ENCODE results near the gene DCDC2. TPM values are rescaled to one million over a fixed set of nuclear protein-coding genes. Genes with fewer than 3 reads are reported as not detected.
"Not testable (repeated sequence)": the region's sequence is repeated elsewhere in the genome, so short reads cannot be mapped to it uniquely, and the experiment has no call there.

Gene DCDC2
- total RNA-seq, 1 experiment from 2014 or later: 1.9 TPM

DNA sequence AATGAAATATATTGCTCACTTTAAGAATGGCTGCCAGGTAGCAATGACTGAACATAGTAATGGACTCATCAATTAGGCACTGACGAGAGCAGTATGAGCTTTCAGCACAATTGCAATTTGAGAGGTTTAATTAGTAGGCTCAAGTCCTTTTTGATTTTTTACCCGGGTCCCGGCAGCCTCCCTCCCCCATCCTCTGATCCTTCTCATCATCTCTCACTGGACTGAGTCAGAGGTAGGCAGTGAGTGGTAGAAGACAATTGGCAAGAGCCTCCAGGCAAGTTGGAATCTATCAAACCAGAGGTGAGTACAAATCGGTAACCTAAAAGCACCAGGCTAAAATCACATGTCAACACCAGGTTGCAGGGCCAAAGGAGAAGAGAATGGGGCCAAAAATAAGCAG lies 107.9 kb downstream of the DCDC2 start:
- in situ Hi-C loops (cut with HindIII; ENCODE audit: low pct_unique_long_range_greater_than_20kb, low sequenced_read_pairs): no loop called here
- no peak for DNase-seq (ENCODE audit: low read depth, low spot score)

DNA sequence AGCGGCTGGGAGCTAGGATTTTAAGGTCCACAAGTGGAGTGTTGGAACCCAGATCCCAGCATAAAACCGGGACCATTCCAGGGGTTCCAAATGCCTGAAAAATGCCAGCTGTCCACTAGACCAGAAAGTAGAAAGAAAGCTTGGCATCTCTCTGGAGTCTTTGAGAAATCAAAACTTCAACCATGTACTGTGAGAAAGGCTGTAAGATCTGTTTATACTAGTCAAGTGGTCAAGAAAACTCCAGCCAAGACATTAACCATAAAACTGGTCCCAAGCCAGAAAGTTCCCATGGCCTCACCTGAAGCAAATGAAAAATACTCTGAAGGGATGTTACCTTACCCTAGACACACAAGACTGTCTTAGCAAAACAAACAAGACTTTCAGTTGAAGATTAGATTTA lies 112.6 kb downstream of the DCDC2 start:
- no peak for DNase-seq (ENCODE audit: low read depth, low spot score)
- in situ Hi-C loops (cut with HindIII; ENCODE audit: low pct_unique_long_range_greater_than_20kb, low sequenced_read_pairs): no loop called here

DNA sequence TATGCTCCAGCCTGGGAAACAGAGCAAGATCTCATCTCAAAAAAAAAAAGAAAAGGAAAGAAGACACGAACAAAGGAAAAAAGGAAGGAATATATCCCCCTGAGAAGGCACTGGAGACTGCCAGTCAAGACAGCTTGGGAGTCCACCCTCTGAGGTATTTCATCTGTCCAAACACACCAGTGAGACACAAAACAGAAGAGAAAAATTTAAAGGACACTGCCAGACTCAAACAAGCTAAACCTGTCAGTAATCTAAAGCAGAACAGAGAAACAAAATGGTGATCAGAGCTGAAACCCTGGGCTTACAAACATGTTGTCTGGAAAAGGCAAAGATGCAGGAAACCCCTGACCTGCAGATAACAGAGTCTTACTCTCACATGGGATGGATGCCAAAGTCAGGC lies 114.9 kb downstream of the DCDC2 start:
- in situ Hi-C loops (cut with HindIII; ENCODE audit: low pct_unique_long_range_greater_than_20kb, low sequenced_read_pairs): no loop called here
- no peak for DNase-seq (ENCODE audit: low read depth, low spot score)

DNA sequence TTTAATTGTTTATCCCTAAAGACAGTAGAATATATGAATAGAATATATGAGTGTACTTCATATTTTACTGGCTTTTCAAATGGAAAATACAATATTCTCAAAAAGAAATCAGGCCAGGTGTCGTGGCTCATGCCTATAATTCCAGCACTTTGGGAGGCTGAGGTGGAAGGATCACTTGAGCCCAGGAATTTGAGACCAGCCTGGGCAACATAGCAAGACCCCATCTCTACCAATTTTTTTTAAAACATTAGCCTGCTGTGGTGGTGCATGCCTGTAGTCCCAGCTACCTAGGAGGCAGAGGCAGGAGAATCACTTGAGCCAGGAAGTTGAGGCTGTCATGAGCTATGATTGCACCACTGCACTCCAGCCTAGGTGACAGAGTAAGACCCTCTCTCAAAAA lies 116.1 kb downstream of the DCDC2 start:
- DNase-seq (ENCODE audit: low read depth, low spot score); in situ Hi-C loops (cut with HindIII; ENCODE audit: low pct_unique_long_range_greater_than_20kb, low sequenced_read_pairs): not testable (repeated sequence)

DNA sequence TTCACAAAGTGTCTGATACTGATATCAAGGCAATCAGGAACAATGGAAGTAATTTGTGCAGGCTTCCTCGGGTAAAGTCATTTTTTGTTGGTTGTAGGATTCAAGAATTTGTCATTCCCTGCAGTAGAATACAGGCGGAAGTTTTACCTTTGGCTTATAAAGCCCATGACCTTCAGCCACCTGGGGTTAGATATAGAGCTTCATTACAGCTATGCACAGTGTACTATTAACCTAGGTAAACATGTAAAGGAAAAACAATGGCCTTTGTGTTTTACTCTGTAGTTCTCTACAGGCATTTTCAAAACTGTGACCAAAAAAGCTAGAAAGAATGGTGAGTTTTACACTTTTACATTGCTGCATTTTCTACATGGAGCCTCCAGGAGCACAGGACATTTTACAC lies 116.9 kb downstream of the DCDC2 start:
- in situ Hi-C loops (cut with HindIII; ENCODE audit: low pct_unique_long_range_greater_than_20kb, low sequenced_read_pairs): no loop called here
- no peak for DNase-seq (ENCODE audit: low read depth, low spot score)

DNA sequence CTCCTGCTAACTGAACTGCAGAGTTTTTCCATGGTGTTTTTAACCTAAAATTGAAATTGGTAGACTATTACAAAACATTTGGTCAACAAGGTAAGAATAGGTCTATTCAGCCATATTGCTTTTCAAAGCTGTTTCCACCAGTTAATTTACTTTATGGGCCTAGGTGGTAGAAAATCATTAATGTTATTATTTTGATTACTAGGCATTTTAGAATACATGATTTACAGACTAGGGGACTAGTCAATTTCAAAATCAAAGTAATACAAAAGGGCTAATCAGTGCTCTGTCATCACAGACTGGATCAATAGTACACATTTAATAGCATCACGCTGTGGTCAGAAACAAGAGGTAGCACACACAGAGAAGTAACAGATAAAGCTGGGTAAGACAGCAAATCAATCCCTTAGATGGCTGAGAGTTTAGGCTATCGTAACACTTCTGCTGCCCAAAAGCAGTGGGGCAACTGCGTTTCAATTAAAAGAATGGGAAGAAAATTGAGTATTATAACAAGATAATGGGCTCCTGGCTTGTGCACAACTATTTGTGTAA lies 117.4 kb downstream of the DCDC2 start:
- in situ Hi-C loops (cut with HindIII; ENCODE audit: low pct_unique_long_range_greater_than_20kb, low sequenced_read_pairs): no loop called here
- DNase-seq (ENCODE audit: low read depth, low spot score): no peak

DNA sequence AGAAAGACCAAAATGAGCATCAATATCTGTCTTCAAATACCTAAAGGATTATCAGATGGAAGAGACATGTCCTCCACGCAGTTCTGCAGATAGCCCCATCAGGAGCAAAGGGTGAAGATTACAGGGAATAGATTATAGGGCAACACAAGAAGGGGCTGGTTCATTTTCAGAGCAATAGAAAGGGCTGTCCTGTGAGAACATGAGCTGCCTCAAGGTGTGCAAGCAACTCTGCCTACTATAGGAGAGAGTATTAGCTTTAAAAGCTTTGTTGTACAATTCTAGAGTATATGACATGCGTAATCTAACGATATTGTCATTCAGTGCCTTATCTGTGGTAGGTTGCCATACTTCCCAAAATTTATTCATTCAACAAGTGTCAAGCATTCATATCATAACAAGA lies 119.2 kb downstream of the DCDC2 start:
- in situ Hi-C loops (cut with HindIII; ENCODE audit: low pct_unique_long_range_greater_than_20kb, low sequenced_read_pairs): no loop called here
- DNase-seq (ENCODE audit: low read depth, low spot score): no peak

DNA sequence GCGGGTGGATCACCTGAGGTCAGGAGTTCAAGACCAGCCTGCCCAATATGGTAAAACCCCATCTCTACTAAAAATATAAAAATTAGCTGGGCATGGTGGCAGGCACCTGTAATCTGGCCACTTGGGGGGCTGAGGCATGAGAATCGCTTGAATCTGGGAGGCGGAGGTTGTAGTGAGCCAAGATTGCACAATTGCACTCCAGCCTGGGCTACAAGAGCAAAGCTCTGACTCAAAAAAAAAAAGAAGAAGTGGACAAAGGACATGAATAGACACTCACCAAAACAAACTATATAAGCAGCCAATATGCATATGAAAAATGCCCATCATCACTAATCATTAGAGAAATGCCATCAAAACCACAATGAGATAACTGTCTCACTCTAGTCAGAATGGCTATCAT lies 121.1 kb downstream of the DCDC2 start:
- DNase-seq (ENCODE audit: low read depth, low spot score): not testable (repeated sequence)

DNA sequence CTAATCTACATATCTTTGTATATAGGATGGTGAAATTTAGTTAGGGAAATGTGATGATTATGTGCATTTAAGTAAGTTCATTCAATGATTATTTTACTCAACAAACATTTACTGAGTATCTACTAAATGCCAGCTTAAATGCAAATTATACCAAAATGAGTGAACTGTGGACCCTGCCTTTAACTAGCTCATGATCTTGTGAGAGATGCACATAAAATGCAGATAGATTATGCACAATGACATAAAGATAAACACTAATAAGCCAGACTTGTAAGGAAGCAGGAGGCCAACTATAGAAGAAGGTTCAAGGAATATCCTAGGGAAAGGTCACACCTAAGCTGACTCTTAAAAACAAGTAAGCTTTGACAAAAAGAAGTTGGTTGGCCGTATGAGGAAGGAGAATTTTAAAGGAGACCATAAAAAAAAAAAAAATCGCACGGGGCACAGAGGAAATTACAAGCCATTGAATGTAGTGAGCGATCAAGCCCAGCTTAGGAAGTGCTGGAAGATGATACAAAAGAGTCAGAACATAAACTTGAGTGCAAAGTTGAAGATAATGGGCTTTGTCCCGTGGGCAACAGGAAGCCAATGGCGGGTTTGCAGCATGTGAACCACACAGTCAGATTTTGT lies 123.9 kb downstream of the DCDC2 start:
- no peak for DNase-seq (ENCODE audit: low read depth, low spot score)
- in situ Hi-C loops (cut with HindIII; ENCODE audit: low pct_unique_long_range_greater_than_20kb, low sequenced_read_pairs): no loop called here

More for the DNA sequence above, 121.1 kb downstream of the DCDC2 start:
- in situ Hi-C loops (cut with HindIII; ENCODE audit: low pct_unique_long_range_greater_than_20kb, low sequenced_read_pairs): not testable (repeated sequence)

DNA sequence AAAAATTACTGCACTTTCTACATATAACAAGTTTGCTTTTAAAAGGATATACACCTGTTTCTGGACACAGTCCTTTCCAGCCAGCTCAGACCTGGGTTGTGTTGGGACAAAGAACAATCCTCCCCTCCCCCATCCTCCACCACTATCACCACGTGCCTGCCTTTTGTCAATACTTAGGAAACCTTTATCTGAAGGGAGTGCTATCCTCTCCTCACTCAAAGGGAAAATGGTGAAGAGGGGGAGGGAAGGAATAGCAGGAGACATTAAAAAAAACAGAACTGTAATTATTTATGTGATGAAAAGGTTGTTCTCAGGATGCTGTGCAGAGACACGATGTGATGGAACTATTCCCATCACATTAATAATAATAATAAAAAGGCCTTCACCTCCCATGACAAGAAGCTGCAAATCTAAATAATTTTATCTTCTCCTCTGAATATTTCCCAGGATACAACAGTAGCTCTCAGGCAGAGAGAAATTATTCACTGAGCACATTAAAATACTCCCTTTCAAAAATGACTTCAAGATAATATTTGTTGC lies 126.4 kb downstream of the DCDC2 start:
- in situ Hi-C loops (cut with HindIII; ENCODE audit: low pct_unique_long_range_greater_than_20kb, low sequenced_read_pairs): no loop called here
- no peak for DNase-seq (ENCODE audit: low read depth, low spot score)

DNA sequence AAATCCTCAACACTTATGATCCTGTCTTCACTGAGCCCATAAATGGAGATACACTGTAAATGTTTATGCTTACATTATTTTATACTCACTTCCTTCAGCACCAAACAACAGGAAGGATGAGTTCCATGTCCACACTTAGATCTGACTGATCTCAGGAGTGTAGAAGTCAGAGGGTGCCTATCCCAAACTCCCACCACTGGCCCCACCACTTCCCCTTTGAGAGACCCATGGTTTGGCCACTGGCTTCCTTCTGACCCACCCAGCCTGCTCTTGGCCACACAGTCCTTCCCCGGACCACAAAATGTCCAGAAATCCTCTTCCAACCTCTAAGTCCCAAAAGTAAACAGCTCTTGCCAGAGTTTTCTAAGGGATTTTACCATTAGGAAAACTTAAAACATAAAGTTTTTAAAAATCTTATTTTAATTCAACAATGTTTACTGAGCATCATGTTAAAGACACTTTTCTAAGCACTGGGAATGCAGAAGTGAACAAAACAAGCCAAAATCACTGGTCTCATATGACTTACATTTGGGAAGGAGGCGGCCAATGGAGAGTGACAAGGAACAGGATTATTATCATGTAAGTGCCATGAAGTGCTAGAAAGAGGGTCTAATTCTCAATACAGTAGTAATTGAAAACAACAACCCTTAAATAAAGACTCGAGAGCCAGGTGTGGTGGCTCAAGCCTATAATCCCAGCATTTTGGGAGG lies 128.0 kb downstream of the DCDC2 start:
- in situ Hi-C loops (cut with HindIII; ENCODE audit: low pct_unique_long_range_greater_than_20kb, low sequenced_read_pairs): no loop called here
- no peak for DNase-seq (ENCODE audit: low read depth, low spot score)

DNA sequence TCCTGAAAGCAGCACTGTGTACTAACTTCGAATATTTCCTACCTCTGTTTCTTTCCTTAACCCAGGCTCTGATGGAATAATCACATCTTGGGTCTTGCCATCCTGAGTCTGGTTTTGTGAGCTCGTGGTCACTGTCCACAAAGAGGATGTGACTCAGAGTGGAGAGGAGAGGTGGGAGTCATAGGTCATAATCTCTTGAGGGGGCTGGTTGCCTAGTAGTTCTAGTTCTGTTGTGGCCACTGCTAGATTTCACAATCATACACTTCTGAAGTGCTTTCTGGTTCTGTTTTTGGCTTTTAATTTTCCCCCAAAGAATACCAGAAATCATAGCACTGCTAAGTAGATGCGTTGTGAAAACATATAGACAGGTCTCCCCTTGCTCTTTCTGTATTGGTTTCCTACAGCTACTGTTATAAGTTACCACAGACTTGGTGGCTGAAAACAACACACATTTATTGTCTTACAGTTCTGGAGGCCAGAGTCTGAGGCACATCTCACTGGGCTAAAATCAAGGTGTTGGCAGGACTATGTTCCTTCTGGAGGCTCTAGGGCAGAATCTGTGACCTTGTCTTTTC lies 129.1 kb downstream of the DCDC2 start:
- in situ Hi-C loops (cut with HindIII; ENCODE audit: low pct_unique_long_range_greater_than_20kb, low sequenced_read_pairs): no loop called here
- peak; percentile 28 for DNase-seq (ENCODE audit: low read depth, low spot score)

DNA sequence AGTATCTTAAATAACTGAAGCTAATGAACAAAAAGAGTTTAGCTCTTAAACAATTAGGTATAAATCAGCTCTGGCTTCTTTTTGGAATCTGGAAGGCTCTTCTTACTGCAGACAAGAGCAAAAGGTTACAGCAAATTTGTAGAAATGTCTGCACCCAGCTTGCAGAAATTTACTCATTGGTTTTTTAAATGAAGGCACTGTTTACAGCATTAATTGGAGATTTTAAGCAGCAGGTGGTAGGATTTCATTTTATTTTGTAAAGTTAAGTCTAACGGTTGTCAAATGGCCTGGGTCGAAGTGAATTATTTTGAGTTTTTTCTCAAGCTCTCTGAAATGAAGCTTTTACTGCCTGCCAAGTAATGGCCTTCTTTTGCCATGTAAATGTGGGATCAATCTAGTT lies 129.7 kb downstream of the DCDC2 start:
- DNase-seq (ENCODE audit: low read depth, low spot score): no peak
- in situ Hi-C loops (cut with HindIII; ENCODE audit: low pct_unique_long_range_greater_than_20kb, low sequenced_read_pairs): no loop called here

DNA sequence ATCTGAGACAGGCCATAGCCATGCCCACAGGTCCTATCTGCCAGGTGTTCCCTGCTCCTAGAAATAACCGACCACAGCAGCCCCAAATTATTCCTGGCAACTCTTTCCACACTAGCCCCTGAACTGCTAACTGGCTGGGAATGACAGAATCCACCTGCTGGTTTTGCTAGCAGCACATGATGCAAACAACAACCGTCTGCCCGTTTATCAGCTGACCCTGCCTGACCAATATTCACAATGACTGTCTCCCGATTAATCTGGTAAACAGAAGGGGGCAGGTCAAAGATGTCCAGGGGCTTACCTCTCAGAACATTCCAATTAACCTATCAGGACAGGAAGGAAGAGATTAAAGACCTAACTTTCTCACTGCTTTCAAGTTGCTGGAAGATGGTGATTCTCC lies 130.3 kb downstream of the DCDC2 start:
- no peak for DNase-seq (ENCODE audit: low read depth, low spot score)
- in situ Hi-C loops (cut with HindIII; ENCODE audit: low pct_unique_long_range_greater_than_20kb, low sequenced_read_pairs): no loop called here

DNA sequence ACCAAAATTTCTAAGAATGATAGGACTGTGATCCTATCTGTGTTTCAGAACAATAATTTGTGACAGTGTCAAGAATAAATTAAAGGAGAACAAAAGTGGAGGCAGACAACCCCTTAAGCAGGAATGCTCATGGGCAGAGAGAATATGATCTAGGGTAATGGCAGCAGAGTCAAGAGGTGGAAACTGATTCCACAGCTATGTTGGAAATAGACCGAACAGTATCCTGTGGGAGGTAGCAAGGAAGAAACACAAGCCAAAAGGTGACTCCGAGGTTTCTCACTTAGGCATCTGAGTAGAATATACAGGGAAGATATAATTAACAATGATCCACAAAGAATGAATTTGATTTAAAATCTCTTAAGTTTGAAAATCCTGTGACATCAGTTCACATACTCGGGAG lies 131.3 kb downstream of the DCDC2 start:
- in situ Hi-C loops (cut with HindIII; ENCODE audit: low pct_unique_long_range_greater_than_20kb, low sequenced_read_pairs): no loop called here
- DNase-seq (ENCODE audit: low read depth, low spot score): no peak

DNA sequence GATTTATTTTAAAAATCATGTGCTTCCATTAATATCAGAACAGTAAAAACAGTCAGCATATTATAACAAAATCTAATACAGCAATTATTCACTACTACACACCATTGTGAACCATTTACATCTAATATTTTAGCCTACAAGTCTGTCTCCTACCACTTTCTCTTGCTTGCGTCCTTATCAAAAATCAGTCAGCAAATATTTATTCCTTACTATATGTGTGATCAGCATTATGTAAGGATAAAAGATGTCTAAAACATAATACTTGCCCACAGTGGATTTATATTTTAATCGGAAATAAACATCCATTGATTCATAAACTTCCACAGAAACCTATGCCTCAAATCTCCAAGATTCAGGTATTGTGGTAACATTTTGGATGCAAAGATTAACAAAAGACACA lies 132.0 kb downstream of the DCDC2 start:
- in situ Hi-C loops (cut with HindIII; ENCODE audit: low pct_unique_long_range_greater_than_20kb, low sequenced_read_pairs): no loop called here
- DNase-seq (ENCODE audit: low read depth, low spot score): no peak

DNA sequence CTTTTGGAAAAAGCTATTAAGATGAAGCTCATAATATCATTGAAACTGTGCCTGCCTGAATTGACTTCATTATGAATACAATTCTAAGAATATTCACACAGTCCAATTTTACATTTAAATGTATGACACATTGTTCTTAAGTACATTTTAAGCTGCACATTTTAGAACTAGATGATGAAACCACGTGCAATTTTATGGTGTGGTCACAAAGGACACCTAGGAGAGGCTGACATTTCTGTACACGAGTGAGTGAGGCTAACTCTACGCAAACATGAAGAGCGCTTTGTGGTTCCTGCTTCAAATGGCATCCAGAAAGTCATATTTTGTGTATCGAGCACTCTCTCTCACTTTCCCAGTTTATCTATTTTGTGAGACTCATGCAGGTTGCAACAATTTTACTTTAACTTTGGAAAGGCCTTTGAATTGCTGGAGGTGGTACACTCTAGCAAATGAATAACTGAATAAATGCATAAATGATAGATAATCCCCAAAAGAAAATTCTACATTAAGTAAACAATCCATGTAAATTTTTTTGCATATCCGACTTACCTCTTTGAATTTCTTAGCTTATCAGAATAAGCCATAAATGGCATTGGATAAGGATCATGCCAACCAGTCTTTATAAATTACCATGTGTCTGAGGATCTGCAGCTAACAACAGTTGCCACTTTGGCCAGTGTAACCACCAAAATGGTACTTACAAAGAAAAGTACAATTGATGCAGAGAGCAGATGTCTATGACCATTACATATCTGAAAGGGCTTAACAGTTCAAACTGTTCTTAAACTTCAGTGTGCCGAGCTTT lies 134.5 kb downstream of the DCDC2 start:
- DNase-seq (ENCODE audit: low read depth, low spot score): no peak
- in situ Hi-C loops (cut with HindIII; ENCODE audit: low pct_unique_long_range_greater_than_20kb, low sequenced_read_pairs): no loop called here

DNA sequence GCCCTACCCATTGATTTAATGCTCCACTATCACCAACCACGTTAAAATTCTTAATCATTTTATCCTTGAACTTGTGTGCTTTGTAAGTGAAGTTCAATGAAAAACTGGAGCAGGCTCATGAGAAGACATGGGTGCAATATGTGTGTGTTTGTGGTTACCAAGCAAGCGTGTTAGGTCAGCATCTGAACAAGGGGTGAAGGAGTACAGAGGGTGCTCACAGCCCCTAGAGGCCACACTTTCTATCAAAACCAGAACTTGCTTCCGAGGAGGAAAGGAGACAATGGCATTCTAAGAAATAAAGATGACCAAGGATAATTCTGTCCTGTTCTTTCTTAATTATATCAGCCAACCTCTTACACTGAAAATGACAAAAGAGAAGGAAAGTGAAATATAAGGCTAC lies 138.2 kb downstream of the DCDC2 start:
- in situ Hi-C loops (cut with HindIII; ENCODE audit: low pct_unique_long_range_greater_than_20kb, low sequenced_read_pairs): no loop called here
- DNase-seq (ENCODE audit: low read depth, low spot score): no peak

Data from SK-MEL-5 (cell line).